Neural progenitor cell (in vitro differentiated cells): ENCODE data around the gene GYPC. TPM values are rescaled to one million over a fixed set of nuclear protein-coding genes. Genes with fewer than 3 reads are reported as not detected.

Experiments
- DNase-seq: peaks from one replicate; pipeline ENCODE4 v3.0.0-alpha.2; 2016; ENCODE audit warnings: low spot score
- H2AFZ ChIP-seq: fragments of 200-600 bp; sonication (generic); replicated peaks from 2 replicates; pipeline ENCODE4 v1.6.1; 2016; ENCODE audit warnings: antibody characterized with exemption
- H3F3A ChIP-seq: fragments of 200-600 bp; sonication (generic); 2 replicates; pipeline ENCODE4 v1.6.1; 2016; ENCODE audit warnings: antibody characterized with exemption, low read depth
- H3K27ac ChIP-seq: fragments of 200-600 bp; sonication (generic); 2 replicates; pipeline ENCODE4 v1.5.1; 2016; ENCODE audit warnings: mild to moderate bottlenecking
- H3K27me3 ChIP-seq: fragments of 200-600 bp; sonication (generic); 2 replicates; pipeline ENCODE4 v1.6.1; 2016; ENCODE audit warnings: mild to moderate bottlenecking, moderate library complexity
- H3K36me3 ChIP-seq: fragments of 200-600 bp; sonication (generic); 2 replicates; pipeline ENCODE4 v1.5.1; 2016
- H3K4me1 ChIP-seq: fragments of 200-600 bp; sonication (generic); 2 replicates; pipeline ENCODE4 v1.6.1; 2016; ENCODE audit warnings: mixed run types
- H3K4me2 ChIP-seq: fragments of 200-600 bp; sonication (generic); 2 replicates; pipeline ENCODE4 v1.6.1; 2016
- H3K4me3 ChIP-seq: fragments of 200-600 bp; sonication (generic); 2 replicates; pipeline ENCODE4 v1.5.1; 2016
- H3K79me2 ChIP-seq: fragments of 200-600 bp; sonication (generic); 2 replicates; pipeline ENCODE4 v1.6.1; 2016; ENCODE audit warnings: low read depth
- H3K9ac ChIP-seq: fragments of 200-600 bp; sonication (generic); 2 replicates; pipeline ENCODE4 v1.6.1; 2016
- H3K9me3 ChIP-seq: fragments of 200-600 bp; sonication (generic); 2 replicates; pipeline ENCODE4 v1.5.1; 2016; ENCODE audit warnings: low read depth
- H4K20me1 ChIP-seq: fragments of 200-600 bp; sonication (generic); 2 replicates; pipeline ENCODE4 v1.6.1; 2016; ENCODE audit warnings: low read depth
- H3K27ac Mint-ChIP-seq: 3 replicates; pipeline ENCODE4 v1.8.0; 2021; ENCODE audit warnings: mixed read lengths
- H3K27me3 Mint-ChIP-seq: 2 replicates; pipeline ENCODE4 v1.8.0; 2022; ENCODE audit warnings: low read depth, mild to moderate bottlenecking, inconsistent platforms, moderate library complexity, mixed read lengths; ENCODE audit not compliant: insufficient read depth
- H3K36me3 Mint-ChIP-seq: 3 replicates; pipeline ENCODE4 v1.8.0; 2021; ENCODE audit warnings: mixed read lengths
- H3K4me1 Mint-ChIP-seq: 3 replicates; pipeline ENCODE4 v1.8.0; 2021; ENCODE audit warnings: mixed read lengths
- H3K4me3 Mint-ChIP-seq: 3 replicates; pipeline ENCODE4 v1.8.0; 2021; ENCODE audit warnings: mild to moderate bottlenecking, moderate library complexity, mixed read lengths
- H3K9me3 Mint-ChIP-seq: 3 replicates; pipeline ENCODE4 v1.8.0; 2020; ENCODE audit warnings: mixed read lengths
- CTCF ChIP-seq: fragments of 200-600 bp; sonication (generic); IDR thresholded peaks from 2 replicates; pipeline ENCODE4 v1.5.1; 2017; ENCODE audit warnings: antibody characterized with exemption, mild to moderate bottlenecking
- EZH2 ChIP-seq: fragments of 200-600 bp; sonication (generic); IDR thresholded peaks from 2 replicates; pipeline ENCODE4 v1.6.1; 2017; ENCODE audit warnings: antibody characterized with exemption, mild to moderate bottlenecking, moderate library complexity
- EZH2phosphoT487 ChIP-seq: fragments of 200-600 bp; sonication (generic); IDR thresholded peaks from 2 replicates; pipeline ENCODE4 v1.6.1; 2017; ENCODE audit warnings: antibody characterized with exemption
- total RNA-seq: library from RNA; depleted of rRNA; stranded (reverse); fragments of >200 nt; gene quantifications from 2 replicates; pipeline ENCODE4 v1.2.3, GENCODE V29; 2015; ENCODE audit warnings: low replicate concordance

Gene GYPC
- total RNA-seq, 1 donor from 2014 or later = 3.4 TPM

GRCh38 chr2:126660971-126661370 lies 5.0 kb downstream of the GYPC start:
- no peaks in the 10 kb centered on the region for H4K20me1 ChIP-seq
- DNase-seq = no peak
- no peaks in the 10 kb centered on the region for H3K9me3 ChIP-seq

GRCh38 chr2:126661702-126662500 lies 5.9 kb downstream of the GYPC start:
- peaks cover 20% of the 10 kb centered on the region for H3K4me1 ChIP-seq
- Mint-ChIP-seq H3K27ac (no peak overlapping the region), H3K27me3 (peaks cover 5% of the 10 kb centered on the region), H3K4me3 (no peak overlapping the region), H3K36me3 (peaks cover 14% of the 10 kb centered on the region), H3K4me1 (peaks cover 70% of the 10 kb centered on the region), H3K9me3 (no peaks in the 10 kb centered on the region)
- no peak overlapping the region for H3K4me3 ChIP-seq
- no peak overlapping the region for H3K9ac ChIP-seq
- H2AFZ ChIP-seq = no peak overlapping the region
- no peaks in the 10 kb centered on the region for H3K36me3 ChIP-seq
- H4K20me1 ChIP-seq = no peaks in the 10 kb centered on the region
- H3K27ac ChIP-seq = no peak overlapping the region
- peaks cover 12% of the 10 kb centered on the region for H3F3A ChIP-seq
- TF ChIP-seq CTCF (no peak), EZH2 (no peak), EZH2phosphoT487 (no peak)
- H3K79me2 ChIP-seq = no peaks in the 10 kb centered on the region
- no peaks in the 10 kb centered on the region for H3K9me3 ChIP-seq
- no peak overlapping the region for H3K4me2 ChIP-seq
- H3K27me3 ChIP-seq = peaks cover under 1% of the 10 kb centered on the region
- no peak for DNase-seq

More at GRCh38 chr2:126660971-126661370, 5.0 kb downstream of the GYPC start:
- peaks cover 24% of the 10 kb centered on the region for H3K4me1 ChIP-seq
- H3K9ac ChIP-seq = no peak overlapping the region
- H3K4me3 ChIP-seq = no peak overlapping the region
- Mint-ChIP-seq H3K27ac (no peak overlapping the region), H3K9me3 (no peaks in the 10 kb centered on the region), H3K36me3 (peaks cover 13% of the 10 kb centered on the region), H3K4me3 (no peak overlapping the region), H3K27me3 (peaks cover 6% of the 10 kb centered on the region), H3K4me1 (peaks cover 63% of the 10 kb centered on the region)
- H2AFZ ChIP-seq = no peak overlapping the region
- TF ChIP-seq EZH2 (no peak), EZH2phosphoT487 (no peak), CTCF (no peak)
- no peak overlapping the region for H3K4me2 ChIP-seq
- no peak overlapping the region for H3K27ac ChIP-seq
- peaks cover 20% of the 10 kb centered on the region for H3F3A ChIP-seq
- no peaks in the 10 kb centered on the region for H3K36me3 ChIP-seq
- no peaks in the 10 kb centered on the region for H3K79me2 ChIP-seq
- H3K27me3 ChIP-seq = peaks cover 3% of the 10 kb centered on the region

- Mint-ChIP-seq H3K4me3 (no peak overlapping the region), H3K4me1 (peaks cover 65% of the 10 kb centered on the region), H3K36me3 (peaks cover 16% of the 10 kb centered on the region), H3K9me3 (no peaks in the 10 kb centered on the region), H3K27me3 (peaks cover 3% of the 10 kb centered on the region), H3K27ac (no peak overlapping the region)
- no peak for DNase-seq
- H3K9ac ChIP-seq = no peak overlapping the region
- no peaks in the 10 kb centered on the region for H4K20me1 ChIP-seq
- H3K27ac ChIP-seq = no peak overlapping the region
- H2AFZ ChIP-seq = no peak overlapping the region
- no peaks in the 10 kb centered on the region for H3K9me3 ChIP-seq
- H3F3A ChIP-seq = peaks cover 5% of the 10 kb centered on the region
- no peak overlapping the region for H3K4me2 ChIP-seq
- H3K4me3 ChIP-seq = no peak overlapping the region
- TF ChIP-seq CTCF (no peak), EZH2 (no peak), EZH2phosphoT487 (no peak)
- H3K27me3 ChIP-seq = no peaks in the 10 kb centered on the region
- H3K36me3 ChIP-seq = no peaks in the 10 kb centered on the region
- H3K79me2 ChIP-seq = no peaks in the 10 kb centered on the region
- peaks cover 13% of the 10 kb centered on the region for H3K4me1 ChIP-seq
Measured at GRCh38 chr2:126662621-126663020, 6.7 kb downstream of the GYPC start.
